HG03469 (cell line): Measurements from ENCODE around the gene CACNA1D.
"Not testable (repeated sequence)": the region's sequence is repeated elsewhere in the genome, so short reads cannot be mapped to it uniquely, and the experiment has no call there.

Experiments
- ATAC-seq: cut with Tn5 transposase; IDR thresholded peaks from one replicate; pipeline ENCODE4 v1.9.1; 2021; ENCODE audit warnings: mild to moderate bottlenecking, moderate library complexity, moderate number of reproducible peaks; ENCODE audit not compliant: unreplicated experiment

The CACNA1D gene

DNA sequence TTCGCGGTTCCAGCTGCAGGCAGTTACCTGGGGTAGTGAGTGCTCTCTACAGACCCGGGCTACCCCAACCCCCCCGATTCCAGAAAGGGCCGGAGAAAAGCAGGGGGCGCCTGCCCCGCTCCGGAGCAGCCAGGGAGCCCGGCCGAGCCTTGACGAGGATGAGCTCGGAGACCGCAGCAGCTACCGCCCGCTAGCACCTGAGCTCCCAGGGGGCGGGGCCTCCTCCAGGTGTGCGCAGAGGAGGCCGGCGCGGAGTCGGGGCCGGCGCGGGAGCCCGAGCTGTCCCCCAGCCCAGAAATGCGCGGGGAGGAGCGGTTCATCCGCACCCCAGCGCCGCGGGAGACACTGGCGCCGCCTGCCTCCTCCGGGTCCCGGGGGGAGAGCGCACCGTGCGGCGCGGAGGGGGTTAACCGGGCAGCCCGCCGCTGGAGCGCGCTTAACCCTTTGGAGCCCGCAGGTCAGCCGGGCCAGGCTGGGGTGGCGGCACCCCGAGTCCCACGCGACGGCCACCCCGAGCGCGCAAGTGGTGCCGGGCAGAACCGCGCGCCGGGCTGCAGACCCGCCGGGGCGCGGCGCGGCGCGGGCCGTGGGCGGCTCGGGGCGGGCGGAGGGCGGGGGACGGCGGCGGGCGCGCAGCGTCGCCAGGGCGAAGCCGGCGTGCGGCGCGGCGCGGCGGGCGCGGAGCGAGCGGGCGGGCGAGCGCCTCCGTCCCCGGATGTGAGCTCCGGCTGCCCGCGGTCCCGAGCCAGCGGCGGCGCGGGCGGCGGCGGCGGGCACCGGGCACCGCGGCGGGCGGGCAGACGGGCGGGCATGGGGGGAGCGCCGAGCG lies at the start of gene CACNA1D:
Gene CACNA1D, plus strand, starts transcription at position 649 of the 829 bp plus-strand sequence. CDS start 556 bp downstream, outside the sequence.
- ATAC-seq: no peak

DNA sequence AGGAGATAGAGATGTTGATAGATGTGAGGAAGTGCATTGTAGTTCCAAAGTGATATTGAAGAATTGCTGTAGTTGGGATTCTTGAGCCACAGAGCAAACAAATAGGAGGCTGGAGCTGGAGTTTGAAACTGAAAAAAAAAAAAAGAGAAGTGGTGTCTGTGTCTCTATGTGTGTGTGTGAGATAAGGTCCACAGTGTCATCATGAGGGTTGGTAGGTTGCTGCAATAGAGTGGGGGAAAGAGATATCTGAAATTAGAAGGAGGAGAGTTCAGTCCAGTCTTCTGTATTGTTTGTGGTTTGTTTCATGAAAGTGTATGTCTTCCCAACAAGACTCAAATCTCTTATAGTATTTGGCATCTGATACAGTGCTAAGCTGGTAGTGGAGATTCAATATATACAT lies 37.3 kb upstream of the CACNA1D start:
- ATAC-seq: no peak

DNA sequence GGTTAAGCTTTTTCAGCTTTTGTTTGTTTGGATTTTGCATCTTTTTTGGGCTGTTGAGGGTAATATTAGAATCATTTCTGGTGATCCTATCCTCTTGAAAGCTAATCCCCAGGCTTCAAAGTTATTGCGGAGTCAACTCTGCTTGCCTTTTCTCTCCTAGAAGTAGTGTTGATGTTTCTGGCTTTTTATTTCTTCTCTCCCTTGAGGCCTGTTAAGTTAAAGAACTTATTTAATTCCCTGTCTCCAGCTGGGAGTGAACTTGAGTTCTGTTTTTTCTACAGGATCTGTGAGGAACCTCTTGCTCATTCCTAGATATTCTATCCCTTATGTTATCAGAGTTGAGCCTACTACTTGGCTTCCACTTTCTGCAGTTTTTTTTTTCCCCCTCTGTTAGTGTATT lies 34.1 kb upstream of the CACNA1D start:
- ATAC-seq: no peak

DNA sequence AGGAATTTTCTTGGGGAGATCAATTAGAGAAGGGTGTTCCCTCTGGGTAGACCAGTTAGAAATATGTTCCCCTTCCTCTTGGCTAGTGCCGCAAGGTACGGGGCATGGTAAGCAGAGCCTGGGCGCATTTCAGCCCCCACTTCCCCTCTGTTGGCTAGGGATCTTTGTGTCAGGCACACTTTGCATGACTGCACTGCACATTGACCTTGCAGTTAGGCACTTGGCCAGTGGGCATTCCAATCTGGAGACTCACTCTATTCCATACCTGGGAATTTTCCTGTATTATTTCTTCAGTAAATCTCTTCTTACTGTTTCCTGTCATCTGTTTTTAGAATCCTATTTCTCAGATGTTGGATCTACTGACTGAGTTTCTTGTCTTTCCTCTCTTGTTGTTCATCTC lies 30.0 kb upstream of the CACNA1D start:
- ATAC-seq: no peak

DNA sequence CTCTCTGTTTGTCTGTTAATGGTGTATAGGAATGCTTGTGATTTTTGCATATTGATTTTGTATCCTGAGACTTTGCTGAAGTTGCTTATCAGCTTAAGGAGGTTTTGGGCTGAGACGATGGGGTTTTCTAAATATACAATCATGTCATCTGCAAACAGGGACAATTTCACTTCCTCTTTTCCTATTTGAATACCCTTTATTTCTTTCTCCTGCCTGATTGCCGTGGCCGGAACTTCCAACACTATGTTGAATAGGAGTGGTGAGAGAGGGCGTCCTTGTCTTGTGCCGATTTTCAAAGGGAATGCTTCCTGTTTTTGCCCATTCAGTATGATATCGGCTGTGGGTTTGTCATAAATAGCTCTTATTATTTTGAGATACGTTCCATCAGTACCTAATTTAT lies 24.7 kb upstream of the CACNA1D start:
- not testable (repeated sequence) for ATAC-seq

DNA sequence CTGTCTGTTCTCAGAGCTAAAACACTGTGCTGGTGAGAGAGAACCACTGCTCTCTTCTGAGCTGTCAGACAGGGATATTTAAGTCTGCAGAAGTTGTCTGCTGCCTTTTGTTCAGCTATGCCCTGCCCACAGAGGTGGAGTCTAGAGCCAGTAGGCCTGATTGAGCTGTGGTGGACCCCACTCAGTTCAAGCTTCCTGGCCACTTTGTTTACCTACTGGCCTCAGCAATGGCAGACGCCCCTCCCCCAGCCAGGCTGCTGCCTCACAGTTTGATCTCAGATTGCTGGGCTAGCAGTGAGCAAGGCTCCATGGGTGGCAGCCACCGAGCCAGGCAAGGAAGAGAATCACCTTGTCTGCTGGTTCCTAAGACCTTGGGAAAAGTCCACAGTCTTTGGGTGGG lies 21.0 kb upstream of the CACNA1D start:
- no peak for ATAC-seq

DNA sequence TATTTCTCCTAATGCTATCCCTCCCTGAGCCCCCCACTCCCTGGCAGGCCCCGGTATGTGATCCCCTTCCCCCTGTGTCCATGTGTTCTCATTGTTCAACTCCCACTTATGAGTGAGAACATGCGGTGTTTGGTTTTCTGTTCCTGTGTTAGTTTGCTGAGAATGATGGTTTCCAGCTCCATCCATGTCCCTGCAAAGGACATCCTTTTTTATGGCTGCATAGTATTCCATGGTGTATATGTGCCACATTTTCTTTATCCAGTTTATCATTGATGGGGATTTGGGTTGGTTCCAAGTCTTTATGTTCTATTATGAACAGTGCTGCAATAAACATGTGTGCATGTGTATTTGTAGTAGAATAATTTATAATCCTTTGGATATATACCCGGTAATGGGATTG lies 18.0 kb upstream of the CACNA1D start:
- not testable (repeated sequence) for ATAC-seq

DNA sequence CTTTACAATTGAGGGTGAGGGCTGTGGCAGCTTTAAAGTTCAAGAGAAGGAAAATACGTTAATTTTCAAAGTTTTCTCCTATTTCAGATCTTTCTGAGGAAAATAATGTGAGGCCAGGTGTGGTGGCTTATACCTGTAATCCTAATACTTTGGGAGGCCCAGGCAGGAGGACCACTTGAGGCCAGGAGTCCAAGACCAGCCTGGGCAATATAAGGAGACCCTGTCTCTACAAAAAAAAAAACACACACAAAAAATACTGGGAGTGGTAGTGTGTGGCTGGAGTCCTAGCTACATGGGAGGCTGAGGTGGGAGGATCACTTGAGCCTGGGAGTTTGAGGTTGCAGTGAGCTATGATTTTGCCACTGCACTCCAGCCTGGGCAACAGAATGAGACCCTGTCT lies 16.7 kb upstream of the CACNA1D start:
- not testable (repeated sequence) for ATAC-seq

DNA sequence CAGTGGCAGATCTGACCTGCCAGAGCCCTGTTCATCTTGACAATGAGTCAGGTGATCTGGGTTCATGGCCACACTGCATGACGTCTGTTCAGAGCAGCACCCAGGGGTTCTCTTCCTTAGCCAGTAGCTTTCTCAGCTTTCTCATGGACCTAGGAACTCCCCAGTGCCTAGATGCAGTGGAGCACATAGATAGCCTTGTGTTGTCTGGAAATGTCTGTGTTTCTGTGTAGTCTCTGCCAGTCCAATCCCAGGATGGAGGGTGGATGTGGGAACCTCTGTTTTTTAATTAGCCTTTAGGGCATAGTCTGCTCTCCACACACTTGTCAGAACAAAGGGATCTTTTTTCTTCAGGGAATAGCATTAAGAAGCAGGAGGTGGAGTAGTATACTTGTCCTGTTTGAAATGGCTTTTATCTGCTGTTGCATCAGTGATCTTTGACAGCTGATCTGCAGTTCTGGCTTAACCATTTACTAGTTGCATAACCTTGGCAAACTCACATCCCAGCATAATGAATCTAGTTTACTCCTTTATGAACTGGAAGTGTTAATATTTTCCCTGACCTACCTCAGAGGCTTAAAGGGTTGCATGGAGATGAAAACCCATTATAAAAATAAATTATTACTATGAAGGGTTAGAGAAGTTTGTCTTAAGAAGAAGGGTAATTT lies 16.1 kb upstream of the CACNA1D start:
- no peak for ATAC-seq

DNA sequence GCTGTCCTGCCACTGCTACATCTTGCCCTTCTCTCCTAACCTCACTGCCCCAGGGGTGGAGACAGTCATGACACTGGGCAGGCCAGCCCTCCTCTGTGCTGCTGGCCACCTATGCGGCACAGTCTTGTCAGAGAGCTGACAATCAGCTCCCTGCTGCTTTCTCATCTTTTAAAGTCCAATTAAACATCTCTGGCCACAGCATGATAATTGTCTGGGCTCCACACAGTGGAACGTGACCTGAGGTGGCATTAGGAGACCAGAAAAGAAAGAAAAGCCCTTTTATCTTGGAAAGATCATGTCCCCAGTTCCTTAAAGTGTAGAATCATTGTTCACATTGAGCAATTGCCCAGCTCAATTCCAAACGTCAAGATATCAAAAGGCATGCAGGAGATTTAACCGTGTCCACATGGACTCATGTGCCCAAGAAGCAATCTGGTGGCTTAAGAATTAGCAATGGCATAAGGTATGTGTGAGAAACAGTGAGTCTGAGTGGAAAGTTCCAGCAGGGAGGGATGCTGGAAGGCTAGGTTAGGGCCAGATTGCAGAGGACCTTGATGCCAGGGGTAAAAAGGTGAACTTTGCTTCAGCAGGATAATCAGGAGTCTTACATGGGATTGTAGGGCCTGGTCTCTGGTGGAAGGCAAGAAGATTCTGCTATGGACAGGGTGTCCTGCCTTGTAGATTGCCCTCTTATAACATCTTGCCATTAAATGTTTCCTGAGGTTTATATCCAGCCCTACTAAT lies 15.3 kb upstream of the CACNA1D start:
- ATAC-seq: no peak

DNA sequence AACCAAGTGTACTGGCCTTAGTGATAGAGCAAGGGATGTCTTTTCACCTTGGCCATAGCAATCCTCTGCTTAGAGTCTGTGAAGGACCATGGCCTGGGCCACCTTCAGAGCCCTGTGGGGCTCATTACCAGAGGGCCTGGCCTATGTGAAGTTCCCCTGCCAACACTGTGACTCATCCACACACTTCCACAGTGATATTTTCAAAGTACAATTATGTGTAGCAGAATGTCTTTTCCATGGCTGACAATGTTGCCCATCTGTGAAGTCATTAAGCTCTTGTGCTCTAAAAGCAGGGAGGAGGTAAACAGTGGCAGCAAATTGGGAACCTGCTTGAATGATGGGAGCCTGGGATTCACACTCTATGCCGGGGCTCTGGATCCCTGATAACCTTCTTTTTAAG lies 12.2 kb upstream of the CACNA1D start:
- ATAC-seq: no peak

DNA sequence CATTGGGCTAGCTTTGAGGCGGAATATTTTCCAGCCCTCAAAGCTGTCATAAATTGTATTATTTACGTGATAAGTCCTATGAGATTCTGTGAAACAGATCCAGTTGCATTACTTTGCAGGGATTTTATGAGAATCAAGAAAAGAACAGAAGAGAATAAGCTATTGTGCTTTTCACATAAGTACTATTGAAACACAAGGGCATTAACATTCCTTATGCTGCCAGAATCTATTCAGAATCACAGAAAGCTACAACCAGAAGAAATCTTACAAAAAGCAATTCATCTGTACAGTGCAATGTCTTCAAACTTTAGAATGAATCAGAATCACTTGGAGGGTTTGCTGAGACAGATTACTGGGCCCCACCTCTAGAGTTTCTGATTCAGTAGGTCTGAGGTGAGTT lies 10.6 kb upstream of the CACNA1D start:
- no peak for ATAC-seq

DNA sequence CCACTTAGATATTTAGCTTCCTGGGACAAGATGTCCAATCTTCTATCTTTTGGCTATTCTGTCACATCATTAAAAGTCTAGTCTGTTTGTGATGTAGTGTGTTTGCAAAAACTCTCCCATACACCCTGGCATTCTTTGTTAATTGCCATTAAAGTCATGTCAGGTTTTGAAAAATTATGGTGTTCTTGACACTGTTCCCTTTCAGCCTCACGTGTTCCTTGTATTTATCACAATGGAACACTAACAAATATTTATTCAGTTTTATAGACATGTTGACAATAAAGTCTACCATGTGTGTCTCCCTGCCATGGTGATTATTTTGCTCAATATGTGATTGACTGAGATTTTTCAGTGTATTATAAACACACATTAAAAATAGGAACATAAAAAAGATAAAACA lies 9.4 kb upstream of the CACNA1D start:
- ATAC-seq: no peak

DNA sequence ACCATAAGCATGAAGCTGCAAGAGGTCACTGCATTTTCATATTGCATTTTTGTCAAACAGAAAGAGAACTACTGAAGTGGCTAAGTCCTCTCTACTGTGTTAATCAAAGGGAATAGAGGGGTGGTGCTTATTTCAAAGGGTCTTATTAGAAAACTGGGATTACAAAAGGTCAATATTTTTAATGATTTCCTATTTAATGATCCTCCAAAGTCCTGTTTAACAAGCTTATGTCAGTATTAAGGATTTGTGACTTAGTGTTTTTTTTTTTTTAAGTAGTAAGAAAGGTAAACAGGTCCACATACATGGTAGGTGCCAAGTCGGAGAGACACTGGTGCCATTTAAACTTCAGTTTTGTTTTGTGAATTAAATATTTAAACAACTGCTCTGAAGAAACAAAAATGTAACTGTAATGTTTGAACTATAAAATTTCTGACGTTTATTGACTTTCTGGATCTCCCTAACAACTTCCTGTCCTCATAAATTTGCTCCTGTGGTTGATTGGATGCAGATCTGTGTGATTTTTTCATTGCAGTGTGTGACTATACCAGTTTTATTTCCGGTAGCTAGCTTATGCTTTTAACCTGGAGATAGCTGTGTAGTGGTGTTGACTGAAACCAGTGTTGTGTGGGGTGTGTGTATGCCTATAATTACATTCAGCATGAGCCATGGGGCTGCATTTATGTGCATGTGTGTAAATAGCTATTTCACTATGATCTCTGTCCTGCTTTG lies 8.6 kb upstream of the CACNA1D start:
- no peak for ATAC-seq

DNA sequence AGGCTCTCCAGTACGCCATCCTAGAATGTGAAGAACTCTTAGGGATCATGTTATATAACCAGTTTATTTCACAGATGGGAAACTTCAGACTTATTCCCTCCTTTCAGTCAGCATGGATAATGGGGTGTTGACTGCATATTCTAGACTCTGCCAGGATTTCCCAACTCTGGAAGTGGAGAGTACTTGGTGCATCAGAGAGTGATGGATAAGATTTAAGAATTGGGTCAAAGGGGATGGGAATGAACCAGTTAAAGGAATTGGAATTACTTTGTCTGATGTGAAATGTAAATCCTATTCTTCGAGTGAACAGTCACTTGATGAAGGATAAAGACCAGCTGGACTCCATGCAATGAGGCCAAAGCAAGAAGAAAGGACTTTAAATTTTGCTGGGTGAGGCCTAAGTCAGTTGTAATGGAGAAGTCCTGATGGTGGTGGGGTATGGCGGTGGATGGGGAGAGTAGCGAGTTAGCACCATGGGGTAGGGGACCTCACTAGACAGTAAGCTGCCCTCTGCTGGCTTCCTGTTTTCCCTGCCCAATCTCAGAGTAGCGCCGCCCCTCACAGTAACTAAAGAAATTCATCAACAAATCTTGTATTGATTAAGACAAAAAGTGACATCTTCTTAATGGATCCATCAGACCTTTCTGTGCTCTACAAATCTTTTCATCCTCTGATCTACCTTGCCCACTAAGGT lies 7.3 kb upstream of the CACNA1D start:
- no peak for ATAC-seq

DNA sequence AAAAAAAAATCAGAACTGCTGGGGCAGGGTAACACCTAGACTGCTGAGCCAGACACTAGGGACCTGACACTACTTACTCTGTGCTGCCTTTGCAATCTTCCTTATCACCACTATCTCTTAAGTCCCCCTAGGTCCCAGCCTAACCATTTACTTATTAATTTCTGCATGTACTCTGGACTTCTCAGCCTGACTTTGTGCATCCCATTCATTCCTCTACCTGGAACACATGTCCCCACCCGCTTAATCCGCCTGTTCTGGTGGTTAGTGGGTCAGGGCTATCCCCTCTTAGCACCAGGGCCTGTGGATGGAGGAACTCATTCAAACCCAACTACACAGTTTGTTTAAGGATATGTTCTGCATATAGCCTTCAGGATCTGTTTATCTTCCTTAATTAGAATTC lies 5.0 kb upstream of the CACNA1D start:
- no peak for ATAC-seq

DNA sequence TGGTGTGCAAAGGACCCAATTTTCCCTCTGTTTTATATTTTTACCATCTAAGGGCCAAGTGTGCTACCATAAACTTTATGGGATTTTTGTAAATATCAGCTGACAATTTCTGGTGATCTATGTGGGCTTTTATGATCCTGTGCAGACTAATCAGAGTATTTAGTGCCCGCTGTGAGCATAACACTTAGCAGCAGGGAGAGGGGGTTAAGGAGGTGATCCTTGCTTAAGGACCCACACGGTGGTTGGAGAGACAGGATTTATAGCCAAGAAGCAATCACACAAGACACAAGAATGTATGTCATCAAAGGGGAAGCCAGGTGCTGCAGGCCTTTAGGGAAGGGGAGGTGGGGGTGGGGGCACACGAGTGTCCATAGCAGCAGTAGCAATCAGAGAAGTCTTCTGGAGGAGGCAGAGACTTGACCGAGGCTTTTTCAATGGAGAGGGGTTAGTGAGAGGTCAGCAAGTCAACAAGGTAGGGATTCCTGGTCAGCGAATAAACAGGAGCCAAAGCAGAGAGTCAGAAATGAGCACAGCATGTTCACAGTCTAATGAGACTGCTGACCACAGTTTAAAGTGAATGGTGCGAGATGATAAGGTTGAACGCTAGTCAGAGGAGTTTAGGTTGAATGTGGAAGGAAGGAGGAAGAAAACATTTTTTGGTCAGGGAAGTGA lies 4.5 kb upstream of the CACNA1D start:
- no peak for ATAC-seq

DNA sequence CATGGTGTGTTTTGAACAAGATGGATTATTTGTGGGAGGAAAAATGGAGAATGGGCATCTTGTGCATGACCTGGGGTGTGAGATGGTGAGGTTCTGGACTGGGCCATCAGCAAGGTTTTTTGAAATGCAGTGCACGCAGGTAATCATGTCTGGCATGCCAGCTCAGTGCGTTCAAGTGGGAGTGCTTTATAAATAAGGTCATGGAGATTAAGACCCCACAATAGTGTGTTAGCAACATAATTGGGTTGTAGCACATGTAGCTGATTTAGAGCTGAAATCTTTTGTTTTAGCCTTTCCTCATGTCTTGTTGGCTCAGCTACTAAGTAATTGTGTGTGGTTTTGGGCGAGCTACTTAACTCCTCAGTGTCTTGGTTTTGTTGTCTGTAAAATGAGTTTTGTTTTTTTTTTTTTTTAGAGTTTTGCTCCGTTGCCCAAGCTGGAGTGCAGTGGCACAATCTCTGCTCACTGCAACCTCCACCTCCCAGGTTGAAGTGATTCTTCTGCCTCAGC lies 3.9 kb upstream of the CACNA1D start:
- no peak for ATAC-seq

DNA sequence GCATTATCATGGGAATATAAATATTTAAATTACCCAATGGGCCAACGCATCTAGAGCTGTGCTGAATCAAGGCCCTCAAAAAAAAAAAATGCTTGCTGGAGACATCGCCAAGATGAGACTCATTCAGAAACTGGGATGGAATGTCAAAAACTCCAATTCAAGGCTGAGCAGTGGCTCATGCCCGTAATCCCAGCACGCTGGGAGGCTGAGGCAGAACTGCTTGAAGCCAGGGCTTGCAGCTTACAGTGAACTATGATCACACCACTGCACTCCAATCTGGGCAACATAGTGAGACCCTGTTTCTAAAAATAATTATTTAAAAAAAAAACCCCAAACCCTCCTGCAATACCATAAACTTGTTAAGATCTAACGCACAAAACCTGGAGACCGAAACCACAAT lies 3.1 kb upstream of the CACNA1D start:
- no peak for ATAC-seq

DNA sequence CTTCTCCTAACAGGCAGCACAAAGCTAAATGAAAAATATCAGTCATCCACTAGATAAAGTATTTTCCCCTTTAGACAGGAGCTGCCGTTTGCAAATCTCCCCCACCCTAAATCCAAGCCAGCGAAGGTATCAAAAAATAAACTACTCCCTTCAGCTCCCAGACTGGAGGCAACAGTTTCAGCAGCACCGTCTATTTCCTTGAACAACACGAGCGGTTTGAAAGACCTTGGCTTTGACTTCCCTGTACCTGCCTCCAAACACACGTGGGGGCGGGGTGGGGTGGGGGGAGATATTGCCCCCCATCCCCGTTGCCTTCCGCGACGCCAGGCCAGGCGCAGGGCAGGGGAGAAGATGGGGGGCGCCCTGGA lies 832 bp upstream of the CACNA1D start:
- ATAC-seq: no peak
